Measurements from ENCODE around the gene ADGRD1.

DNA sequence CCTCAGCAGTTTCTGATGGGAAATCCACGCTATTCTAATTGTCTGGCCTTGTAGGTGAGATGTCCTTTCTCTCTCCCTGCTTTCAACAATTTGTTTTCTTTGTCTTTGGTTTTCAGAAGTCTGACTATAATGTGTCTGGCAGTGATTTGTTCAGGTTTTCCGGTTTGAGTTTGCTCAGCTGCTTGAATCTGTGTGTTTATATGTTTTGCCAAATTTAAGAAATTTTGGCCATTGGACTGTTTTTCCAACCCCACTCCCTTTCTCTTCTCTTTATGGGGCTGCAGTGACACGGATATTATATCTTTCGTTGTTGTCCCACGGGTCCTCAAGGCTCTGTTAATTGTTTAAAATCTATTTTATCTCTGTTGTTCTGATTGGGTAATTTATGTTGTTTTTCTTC is 105.0 kb downstream of the ADGRD1 start:
- TF ChIP-seq POLR2A (IDR thresholded peaks at IDR 0.05; ENCODE audit: control extremely low read depth in 1 of 2, low read depth in 2 of 2, low read length in 2 of 2) (no peak), POLR2AphosphoS5 (IDR thresholded peaks at IDR 0.05; ENCODE audit: low read depth, low read length) (no peak), YY1 (IDR thresholded peaks at IDR 0.05; ENCODE audit: low read depth, low read length) (no peak), EZH2 (IDR thresholded peaks at IDR 0.05; ENCODE audit: low read depth, low read length, severe bottlenecking) (no peak), RFX5 (IDR thresholded peaks at IDR 0.05; ENCODE audit: borderline replicate concordance, low read depth, low read length) (no peak), SIX5 (IDR thresholded peaks at IDR 0.05; ENCODE audit: low read depth, low read length) (no peak)
- TF ChIP-seq, protein P1, sequence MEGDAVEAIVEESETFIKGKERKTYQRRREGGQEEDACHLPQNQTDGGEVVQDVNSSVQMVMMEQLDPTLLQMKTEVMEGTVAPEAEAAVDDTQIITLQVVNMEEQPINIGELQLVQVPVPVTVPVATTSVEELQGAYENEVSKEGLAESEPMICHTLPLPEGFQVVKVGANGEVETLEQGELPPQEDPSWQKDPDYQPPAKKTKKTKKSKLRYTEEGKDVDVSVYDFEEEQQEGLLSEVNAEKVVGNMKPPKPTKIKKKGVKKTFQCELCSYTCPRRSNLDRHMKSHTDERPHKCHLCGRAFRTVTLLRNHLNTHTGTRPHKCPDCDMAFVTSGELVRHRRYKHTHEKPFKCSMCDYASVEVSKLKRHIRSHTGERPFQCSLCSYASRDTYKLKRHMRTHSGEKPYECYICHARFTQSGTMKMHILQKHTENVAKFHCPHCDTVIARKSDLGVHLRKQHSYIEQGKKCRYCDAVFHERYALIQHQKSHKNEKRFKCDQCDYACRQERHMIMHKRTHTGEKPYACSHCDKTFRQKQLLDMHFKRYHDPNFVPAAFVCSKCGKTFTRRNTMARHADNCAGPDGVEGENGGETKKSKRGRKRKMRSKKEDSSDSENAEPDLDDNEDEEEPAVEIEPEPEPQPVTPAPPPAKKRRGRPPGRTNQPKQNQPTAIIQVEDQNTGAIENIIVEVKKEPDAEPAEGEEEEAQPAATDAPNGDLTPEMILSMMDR (IDR thresholded peaks at IDR 0.05; ENCODE audit: control extremely low read depth in 1 of 3, insufficient read depth in 1 of 3, low read depth in 1 of 3, low read length in 3 of 3) = no peak
- TF ChIP-seq, protein P2, sequence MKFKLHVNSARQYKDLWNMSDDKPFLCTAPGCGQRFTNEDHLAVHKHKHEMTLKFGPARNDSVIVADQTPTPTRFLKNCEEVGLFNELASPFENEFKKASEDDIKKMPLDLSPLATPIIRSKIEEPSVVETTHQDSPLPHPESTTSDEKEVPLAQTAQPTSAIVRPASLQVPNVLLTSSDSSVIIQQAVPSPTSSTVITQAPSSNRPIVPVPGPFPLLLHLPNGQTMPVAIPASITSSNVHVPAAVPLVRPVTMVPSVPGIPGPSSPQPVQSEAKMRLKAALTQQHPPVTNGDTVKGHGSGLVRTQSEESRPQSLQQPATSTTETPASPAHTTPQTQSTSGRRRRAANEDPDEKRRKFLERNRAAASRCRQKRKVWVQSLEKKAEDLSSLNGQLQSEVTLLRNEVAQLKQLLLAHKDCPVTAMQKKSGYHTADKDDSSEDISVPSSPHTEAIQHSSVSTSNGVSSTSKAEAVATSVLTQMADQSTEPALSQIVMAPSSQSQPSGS (IDR thresholded peaks at IDR 0.05; ENCODE audit: low read length) = no peak

All from H1 (cell line).